Aorta (tissue), 5 donors: Measurements from ENCODE around the gene POLL. TPM values are rescaled to one million over a fixed set of nuclear protein-coding genes. Genes with fewer than 3 reads are reported as not detected.
"Not testable (repeated sequence)": the region's sequence is repeated elsewhere in the genome, so short reads cannot be mapped to it uniquely, and the experiment has no call there.

ENCODE experiments used
- ATAC-seq: fragments of 200-7000 bp; cut with Tn5 transposase; one replicate; pipeline ENCODE4 v1.9.1; 2022; ENCODE audit warnings: moderate library complexity; ENCODE audit not compliant: low FRiP score
- DNase-seq, 2 donors: peaks; one replicate each; pipeline ENCODE4 v3.0.0-alpha.2; 2020
- H3K27ac ChIP-seq, 2 donors: one replicate each; pipeline ENCODE4 v1.5.1; 2013; ENCODE audit warnings: low read length in 2 of 2, mild to moderate bottlenecking in 2 of 2, moderate library complexity in 2 of 2, control low read depth in 1 of 2, inconsistent platforms in 1 of 2, low read depth in 1 of 2
- H3K27me3 ChIP-seq, 2 donors: one replicate each; pipeline ENCODE4 v1.6.1; 2013; ENCODE audit warnings: control low read depth in 1 of 2, low read length in 1 of 2, mild to moderate bottlenecking in 1 of 2, moderate library complexity in 1 of 2; ENCODE audit not compliant: insufficient read depth in 2 of 2, control insufficient read depth in 1 of 2
- H3K36me3 ChIP-seq, 2 donors: one replicate each; pipeline ENCODE4 v1.6.1; 2013; ENCODE audit warnings: control low read depth in 1 of 2, low read length in 1 of 2, mild to moderate bottlenecking in 1 of 2; ENCODE audit not compliant: insufficient read depth in 2 of 2, control insufficient read depth in 1 of 2
- H3K4me1 ChIP-seq, 2 donors: one replicate each; pipeline ENCODE4 v1.6.1; 2013; ENCODE audit warnings: low read length in 2 of 2, control low read depth in 1 of 2, mild to moderate bottlenecking in 1 of 2, moderate library complexity in 1 of 2; ENCODE audit not compliant: insufficient read depth in 2 of 2, control insufficient read depth in 1 of 2
- H3K4me3 ChIP-seq, 2 donors: one replicate each; pipeline ENCODE4 v1.5.1; 2013; ENCODE audit warnings: low read length in 2 of 2, control low read depth in 1 of 2, mild to moderate bottlenecking in 1 of 2
- H3K9me3 ChIP-seq: one replicate; pipeline ENCODE4 v1.6.1; 2013; ENCODE audit warnings: mild to moderate bottlenecking, low read length; ENCODE audit not compliant: control insufficient read depth
- WGBS, 2 donors: extraction: QIAGEN DNeasy Blood & Tissue Kit; methylation state at CpG; one replicate each; pipeline ENCODE4 v1.1.7; 2013; 5-methylcytosine and 5-hydroxymethylcytosine counted together
- intact Hi-C, 2 donors: fragments of 100-400 bp; cut with DNase I; formaldehyde crosslinking; loops; one replicate each; pipeline versions ENCODE4 v1.14.2 to v1.15.0; 2022
- long read RNA-seq, 2 donors: library from polyadenylated mRNA; unstranded; transcript quantifications; one replicate each; pipeline ENCODE4 v2.0.0, GENCODE V29; 2020 to 2021
- polyA plus RNA-seq, 2 donors: library from polyadenylated mRNA; stranded (reverse); fragments of 200-250 nt; gene quantifications; one replicate each; pipeline ENCODE4 v1.2.3, GENCODE V29; 2013
- total RNA-seq, 2 donors: library from RNA; stranded (reverse); fragmentation: NEBNext Ultra II Directional; extraction: Animal tissue kit (Norgen Biotek cat#: 25700); gene quantifications; one replicate each; pipeline ENCODE4 v1.2.1, GENCODE V29; 2021
- donor health status: healthy with polysubstance abuse.
- donor health status: Bipolar disorder and iron deficiency.
- donor health status: DM: no; HTN: no; CAD: no.
- donor health status: DM: no; HTN: no; CAD: no.
- donor health status: DM: yes; HTN: yes; CAD: no.

POLL gene
- total RNA-seq (10 to 100 TPM; 16.9 to 31.5 TPM), polyA plus RNA-seq (10 to 100 TPM; 13.3 to 53.8 TPM)
- long read RNA-seq, donor 1, partial matches to known transcripts, result 2 of 51 reads
- long read RNA-seq, donor 1, other reads (novel, unspliced or antisense), result 44 of 51 reads
- long read RNA-seq, donor 2, partial matches to known transcripts, result 3 of 10 reads
- long read RNA-seq, donor 2, other reads (novel, unspliced or antisense), result 7 of 10 reads

DNA sequence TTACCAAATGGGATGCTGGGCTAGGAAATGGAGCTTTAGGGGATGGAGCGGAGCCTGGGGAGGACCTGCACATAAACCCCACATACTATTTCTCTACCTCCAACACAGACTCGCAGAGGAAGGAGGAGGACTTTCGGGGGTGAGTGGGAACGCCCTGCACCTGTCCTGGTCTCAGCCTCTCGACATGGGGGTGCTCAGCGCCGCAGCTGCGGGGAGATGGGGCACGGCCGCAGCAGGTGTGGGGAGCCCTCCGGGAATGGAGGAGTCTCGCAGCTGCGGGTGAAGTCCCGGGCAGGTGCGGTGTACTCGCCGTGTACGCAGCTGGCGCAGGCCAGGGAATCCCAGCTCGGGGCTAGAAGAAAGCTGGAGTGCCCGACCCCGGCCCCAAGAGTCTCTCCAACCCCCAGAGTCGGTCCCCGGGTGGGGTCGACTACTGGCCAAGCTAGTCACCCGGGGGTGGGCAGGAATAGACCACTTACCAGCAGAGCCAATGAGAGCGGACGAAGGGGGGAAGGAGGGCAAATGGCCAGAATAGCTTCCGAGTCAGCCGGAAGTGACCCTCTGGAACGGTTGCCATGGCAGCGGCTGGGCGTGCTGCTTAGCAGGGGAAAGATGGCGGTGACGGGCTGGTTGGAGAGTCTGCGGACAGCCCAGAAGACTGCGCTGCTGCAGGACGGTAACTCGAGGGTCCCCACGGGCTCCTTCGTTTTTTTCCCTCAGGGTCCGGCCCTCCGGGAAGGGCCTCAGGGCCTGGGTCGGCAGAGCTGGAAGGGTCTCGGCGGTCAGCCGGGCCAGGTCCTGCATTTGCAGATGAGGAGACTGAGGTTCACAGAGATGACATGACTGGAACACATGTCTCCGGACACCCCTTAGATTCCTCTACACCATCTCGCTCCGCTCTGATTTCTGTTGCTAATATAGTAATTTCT is at the start of gene POLL, which contains the start of gene DPCD:
TSS of gene POLL (minus strand) at position 533 of the 929 bp plus-strand sequence. CDS start 897 bp downstream, outside the sequence.
TSS of gene DPCD (plus strand) at position 597 of the 929 bp plus-strand sequence. CDS start at position 613, 16 bp downstream.
- DNase-seq (peak; percentile 99), ATAC-seq (peak; percentile 95)
- H3K4me1 ChIP-seq, result peaks cover 0 to 6% of the 10 kb centered on the region in 2 donors
- no peaks in the 10 kb centered on the region for H3K9me3 ChIP-seq
- peak within 1 kb of the TSS; percentile 68 to 85 for H3K4me3 ChIP-seq
- H3K36me3 ChIP-seq, result peaks cover 0 to 2% of the 10 kb centered on the region in 2 donors
- intact Hi-C loops, result no loop called here
- 1% methylated on average over 50 of the region's 50 CpGs for WGBS, 2 donors
- peak within 1 kb of the TSS in 1 of 2 donors; percentile 13 for H3K27ac ChIP-seq
- H3K27me3 ChIP-seq, result no peaks in the 10 kb centered on the region

DNA sequence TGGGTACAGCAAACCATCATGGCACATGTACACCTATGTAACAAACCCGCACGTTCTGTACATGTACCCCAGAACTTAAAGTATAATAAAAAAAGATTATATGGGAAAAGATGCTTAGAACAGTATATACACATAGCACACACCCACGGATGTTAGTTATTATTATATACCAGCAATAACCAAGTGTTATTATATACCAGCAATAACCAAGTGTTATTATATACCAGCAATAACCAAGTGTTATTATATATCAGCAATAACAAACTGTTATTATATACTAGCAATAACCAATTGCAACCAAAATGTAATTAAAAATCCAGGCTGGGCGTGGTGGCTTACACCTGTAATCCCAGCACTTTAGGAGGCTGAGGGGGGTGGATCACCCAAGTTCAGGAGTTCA is 45.5 kb upstream of the POLL start:
- H3K27ac ChIP-seq, DNase-seq, H3K27me3 ChIP-seq, H3K4me1 ChIP-seq, ATAC-seq, H3K36me3 ChIP-seq, H3K9me3 ChIP-seq, intact Hi-C loops, H3K4me3 ChIP-seq: not testable (repeated sequence)
- WGBS, 2 donors, result 90 to 96% methylated on average over 4 of the region's 4 CpGs

GRCh38 chr10:101631821-101632475 is 43.9 kb upstream of the POLL start:
- no peaks in the 10 kb centered on the region for H3K9me3 ChIP-seq
- peaks cover 0 to 3% of the 10 kb centered on the region in 2 donors for H3K36me3 ChIP-seq
- ATAC-seq, result no peak
- H3K4me3 ChIP-seq, result no peak overlapping the region
- no peaks in the 10 kb centered on the region for H3K4me1 ChIP-seq
- H3K27me3 ChIP-seq, result no peaks in the 10 kb centered on the region
- WGBS, 2 donors, result 78 to 87% methylated on average over 8 of the region's 8 CpGs
- no peak for DNase-seq
- intact Hi-C loops, result no loop called here
- no peak overlapping the region for H3K27ac ChIP-seq

DNA sequence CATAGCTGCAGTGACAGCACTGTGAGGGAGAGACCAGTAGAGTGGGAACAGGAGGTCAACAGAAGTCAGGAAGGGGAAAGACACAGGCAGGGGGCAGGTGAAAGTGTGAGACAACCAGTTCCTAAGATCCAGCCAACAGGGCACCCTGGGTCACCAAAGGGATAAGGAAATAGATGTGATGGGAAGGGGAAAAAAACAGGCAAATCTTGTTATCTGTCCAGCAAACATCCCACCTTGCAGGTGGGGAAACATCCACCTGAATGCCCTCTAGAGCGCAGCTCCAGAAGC is 42.5 kb upstream of the POLL start:
- ATAC-seq, result no peak
- Histone ChIP-seq H3K4me1 (no peaks in the 10 kb centered on the region), H3K27me3 (no peaks in the 10 kb centered on the region), H3K4me3 (no peak overlapping the region), H3K27ac (no peak overlapping the region), H3K36me3 (peaks cover 0 to 3% of the 10 kb centered on the region in 2 donors), H3K9me3 (no peaks in the 10 kb centered on the region)
- 97 to 100% methylated on average over 1 of the region's 1 CpG for WGBS, 2 donors
- DNase-seq, result no peak
- intact Hi-C loops, result no loop called here

DNA sequence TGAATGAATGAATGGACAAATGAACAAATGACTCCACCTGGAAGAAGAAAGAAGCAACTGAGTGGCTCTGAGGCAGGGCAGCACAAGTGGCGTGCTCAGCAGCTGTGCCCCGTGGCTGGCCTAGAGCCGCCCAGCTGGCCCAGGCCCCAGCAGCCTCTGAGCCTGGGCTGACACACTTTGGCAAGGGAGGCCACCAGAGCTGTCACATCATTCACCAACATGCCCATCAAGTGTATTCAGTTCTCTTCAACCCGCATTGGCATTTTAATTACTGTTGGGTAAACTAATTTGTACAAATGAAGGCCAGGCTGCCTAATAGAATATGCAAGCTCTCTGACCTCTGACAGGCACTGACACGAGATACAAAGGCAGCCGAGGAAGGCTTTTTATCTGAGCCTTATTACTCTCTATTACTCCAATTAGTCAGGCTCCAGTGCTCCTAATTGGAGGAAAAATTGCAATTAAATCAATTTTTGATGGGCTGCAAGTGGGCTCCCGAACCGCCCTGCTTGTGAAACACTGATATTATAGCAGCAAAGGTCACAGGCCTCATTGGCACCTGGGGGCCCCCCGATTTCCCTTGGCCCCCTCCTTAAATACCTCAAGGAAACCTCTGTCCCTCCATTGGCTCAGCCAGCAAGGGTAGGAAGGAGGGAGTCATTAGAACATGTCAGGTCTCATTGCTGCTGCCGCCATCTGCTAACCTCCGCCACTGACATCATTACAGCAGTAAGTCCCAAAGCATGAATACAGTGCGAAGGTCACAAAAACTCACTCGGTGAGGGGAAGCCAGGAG is 42.0 kb upstream of the POLL start:
- 88 to 89% methylated on average over 13 of the region's 13 CpGs for WGBS, 2 donors

GRCh38 chr10:101625821-101626412 is 37.9 kb upstream of the POLL start:
- 34 to 39% methylated on average over 1 of the region's 1 CpG for WGBS, 2 donors
- no peak for DNase-seq
- H3K36me3 ChIP-seq, result peaks cover 0 to 2% of the 10 kb centered on the region in 2 donors

More for the DNA sequence above, 42.0 kb upstream of the POLL start:
- Histone ChIP-seq H3K27ac (no peak overlapping the region), H3K9me3 (no peaks in the 10 kb centered on the region), H3K27me3 (no peaks in the 10 kb centered on the region), H3K4me1 (no peaks in the 10 kb centered on the region), H3K4me3 (no peak overlapping the region), H3K36me3 (peaks cover 0 to 3% of the 10 kb centered on the region in 2 donors)
- DNase-seq, result no peak
- intact Hi-C loops, result no loop called here
- ATAC-seq, result no peak

GRCh38 chr10:101624526-101625102 is 36.6 kb upstream of the POLL start:
- intact Hi-C loops, result no loop called here
- ATAC-seq (no peak), DNase-seq (no peak)
- peaks cover 0 to 2% of the 10 kb centered on the region in 2 donors for H3K36me3 ChIP-seq
- WGBS, 2 donors, result 84 to 85% methylated on average over 4 of the region's 4 CpGs
- H3K4me3 ChIP-seq, result no peak overlapping the region
- no peaks in the 10 kb centered on the region for H3K4me1 ChIP-seq
- H3K27ac ChIP-seq, result no peak overlapping the region
- H3K9me3 ChIP-seq, result no peaks in the 10 kb centered on the region
- H3K27me3 ChIP-seq, result no peaks in the 10 kb centered on the region

More at GRCh38 chr10:101625821-101626412, 37.9 kb upstream of the POLL start:
- ATAC-seq, result no peak
- Histone ChIP-seq H3K27ac (no peak overlapping the region), H3K27me3 (no peaks in the 10 kb centered on the region), H3K9me3 (no peaks in the 10 kb centered on the region), H3K4me3 (no peak overlapping the region), H3K4me1 (no peaks in the 10 kb centered on the region)
- intact Hi-C loops, result no loop called here
